Stimulated activated CD4-positive, alpha-beta T cell treated with anti-CD3 and anti-CD28 coated beads, Interleukin-1b, Interleukin-23, amount 100 ng/mL, for 48 hours (primary cell): ENCODE measurements around the gene CHRNB4.
"Not testable (repeated sequence)": the region's sequence is repeated elsewhere in the genome, so short reads cannot be mapped to it uniquely, and the experiment has no call there.

Source experiments
- DNase-seq: peaks from one replicate; pipeline ENCODE4 v3.0.0-alpha.2; 2020

The CHRNB4 gene, protein sequence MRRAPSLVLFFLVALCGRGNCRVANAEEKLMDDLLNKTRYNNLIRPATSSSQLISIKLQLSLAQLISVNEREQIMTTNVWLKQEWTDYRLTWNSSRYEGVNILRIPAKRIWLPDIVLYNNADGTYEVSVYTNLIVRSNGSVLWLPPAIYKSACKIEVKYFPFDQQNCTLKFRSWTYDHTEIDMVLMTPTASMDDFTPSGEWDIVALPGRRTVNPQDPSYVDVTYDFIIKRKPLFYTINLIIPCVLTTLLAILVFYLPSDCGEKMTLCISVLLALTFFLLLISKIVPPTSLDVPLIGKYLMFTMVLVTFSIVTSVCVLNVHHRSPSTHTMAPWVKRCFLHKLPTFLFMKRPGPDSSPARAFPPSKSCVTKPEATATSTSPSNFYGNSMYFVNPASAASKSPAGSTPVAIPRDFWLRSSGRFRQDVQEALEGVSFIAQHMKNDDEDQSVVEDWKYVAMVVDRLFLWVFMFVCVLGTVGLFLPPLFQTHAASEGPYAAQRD

DNA sequence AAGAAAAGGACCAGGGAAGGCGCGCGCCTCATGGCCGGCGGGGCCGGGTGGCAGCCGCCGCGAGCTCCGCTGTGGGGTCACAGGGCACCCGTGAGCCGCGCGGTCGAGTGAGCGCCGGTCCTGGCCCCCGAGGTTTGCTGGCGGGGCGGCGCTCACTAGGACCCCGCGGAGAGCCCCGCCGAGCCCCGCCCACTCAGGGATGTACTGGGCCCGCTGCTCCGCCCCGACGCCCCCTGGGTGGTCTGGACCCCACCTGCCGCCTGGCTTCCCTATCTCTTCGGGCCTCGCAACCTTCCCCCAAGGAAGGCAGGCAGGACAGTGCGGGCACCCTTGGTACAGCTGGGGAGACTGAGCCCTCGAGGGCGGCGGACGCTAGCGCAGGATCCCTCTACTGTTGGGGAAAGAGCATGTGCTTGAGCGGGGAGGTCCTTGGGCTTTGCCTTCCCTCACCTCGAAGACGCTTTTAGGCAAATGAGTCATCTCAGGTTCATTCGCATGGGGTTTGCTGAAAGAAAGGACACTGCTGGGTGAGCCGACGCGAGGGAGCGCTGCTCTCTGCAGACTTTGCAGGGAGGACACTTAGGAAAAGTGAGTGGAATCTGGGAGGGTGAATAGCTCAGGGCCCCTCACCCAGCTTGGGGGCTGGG, at the start of gene CHRNB4:
Gene CHRNB4, minus strand, starts transcription at position 109 of the 647 bp plus-strand sequence. Its CDS starts 77 bp downstream, at position 32.
- DNase-seq: peak; percentile 10

DNA sequence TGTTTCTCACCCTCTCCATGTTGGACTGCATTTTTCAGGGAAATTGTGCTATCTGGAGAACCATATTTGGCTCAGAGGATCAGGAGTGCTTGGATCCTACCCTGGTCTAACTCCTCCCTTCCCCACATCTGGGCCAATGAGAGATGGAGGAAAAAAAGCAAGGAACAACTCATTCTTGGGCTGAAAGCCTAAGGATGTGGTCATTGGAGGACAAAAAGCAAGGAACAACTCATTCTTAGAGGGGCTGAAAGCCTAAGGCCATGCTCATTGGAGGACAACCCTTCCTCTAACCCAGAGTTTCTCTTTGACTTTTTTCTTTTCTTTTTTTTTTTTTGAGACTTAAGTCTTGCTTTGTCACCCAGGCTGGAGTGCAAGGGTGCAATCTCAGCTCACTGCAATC, 48.6 kb upstream of the CHRNB4 start:
- DNase-seq: no peak

DNA sequence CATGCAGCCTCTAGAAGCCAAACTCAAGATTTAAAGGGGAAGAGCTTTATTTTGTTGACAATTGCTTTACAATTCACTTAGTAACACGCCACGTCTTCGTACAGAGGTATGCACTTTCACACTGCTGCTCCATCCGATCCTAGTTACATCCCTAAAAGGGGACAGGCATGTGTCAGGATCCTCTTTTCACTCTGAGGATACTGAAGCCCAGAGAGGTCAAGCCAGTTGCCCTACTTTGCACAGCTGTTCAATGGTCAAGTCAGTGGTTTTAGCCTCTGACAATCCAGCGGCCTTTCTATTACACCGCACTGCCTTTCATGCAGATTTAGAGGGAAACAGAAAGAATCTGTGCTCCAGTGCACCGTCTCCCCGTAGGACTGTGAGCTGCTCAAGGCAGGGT, 44.9 kb upstream of the CHRNB4 start:
- DNase-seq: no peak

DNA sequence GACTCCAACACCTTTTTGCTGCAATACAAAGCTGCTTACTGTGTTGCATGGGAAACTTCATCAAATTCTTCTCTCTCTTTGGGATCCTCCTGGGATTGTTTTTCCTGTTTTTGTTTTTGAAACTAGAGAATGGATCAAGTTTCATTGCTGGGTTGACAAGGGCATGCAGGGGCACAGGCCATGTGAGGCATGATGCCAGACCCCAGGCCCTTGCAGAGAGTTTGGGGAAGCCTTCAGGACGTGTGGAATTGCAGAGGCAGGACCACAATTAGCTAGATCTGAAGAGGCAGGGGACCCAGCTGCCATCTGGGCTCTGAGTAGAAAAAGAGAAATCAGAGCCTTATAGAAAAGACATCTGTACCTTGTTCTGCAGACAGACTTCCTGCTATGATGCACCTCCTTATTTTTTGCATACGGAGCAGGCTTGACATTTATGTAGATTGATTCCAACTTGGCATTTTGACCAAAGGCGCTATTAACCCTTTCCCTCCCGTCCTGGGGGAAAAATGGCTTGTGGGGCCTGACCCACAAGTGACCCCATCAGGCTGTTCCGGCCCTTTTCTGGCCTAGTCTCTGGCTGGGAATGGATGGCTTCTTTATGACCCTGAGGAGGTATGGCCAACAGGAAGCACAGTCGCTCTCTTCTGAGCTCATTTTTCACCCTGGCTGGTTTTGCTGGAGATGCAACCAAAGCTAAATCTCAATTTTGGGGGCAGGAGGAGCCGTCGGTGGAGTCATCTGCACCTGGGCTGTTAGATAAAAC, 44.3 kb upstream of the CHRNB4 start:
- no peak for DNase-seq

DNA sequence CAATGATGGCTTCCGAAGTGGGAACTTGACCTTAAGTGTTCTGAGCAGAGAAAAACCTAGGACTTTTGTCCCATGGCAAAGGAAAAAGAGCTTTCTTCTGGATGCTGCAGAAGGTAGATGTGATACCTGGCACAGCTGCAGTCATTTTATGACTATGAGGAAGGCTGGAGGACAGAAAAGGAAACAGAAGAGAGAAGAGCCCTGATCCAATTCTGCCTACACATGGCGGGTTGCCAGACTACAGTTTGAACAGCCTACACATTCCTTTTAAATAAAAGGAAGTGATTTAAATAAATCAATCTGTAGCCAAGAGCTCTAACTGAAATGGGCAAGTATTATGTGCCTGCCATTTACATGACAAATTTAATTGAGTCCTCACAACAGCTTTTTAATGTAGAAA, 43.6 kb upstream of the CHRNB4 start:
- DNase-seq: no peak

DNA sequence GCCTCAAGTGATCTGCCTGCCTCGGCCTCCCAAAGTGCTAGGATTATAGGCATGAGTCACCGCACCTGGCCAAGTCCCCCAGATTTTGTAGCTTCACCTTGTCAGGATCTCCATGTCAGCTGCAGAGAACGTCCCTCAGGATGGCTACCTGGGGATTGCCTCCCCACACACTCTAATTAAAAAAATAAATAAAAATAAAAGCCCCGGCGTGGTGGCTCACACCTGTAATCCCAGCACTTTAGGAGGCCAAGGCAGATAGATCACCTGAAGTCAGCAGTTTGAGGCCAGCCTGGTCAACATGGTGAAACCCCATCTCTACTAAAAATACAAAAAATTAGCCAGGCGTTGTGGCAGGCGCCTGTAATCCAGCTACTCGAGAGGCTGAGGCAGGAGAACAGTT, 42.6 kb upstream of the CHRNB4 start:
- not testable (repeated sequence) for DNase-seq

DNA sequence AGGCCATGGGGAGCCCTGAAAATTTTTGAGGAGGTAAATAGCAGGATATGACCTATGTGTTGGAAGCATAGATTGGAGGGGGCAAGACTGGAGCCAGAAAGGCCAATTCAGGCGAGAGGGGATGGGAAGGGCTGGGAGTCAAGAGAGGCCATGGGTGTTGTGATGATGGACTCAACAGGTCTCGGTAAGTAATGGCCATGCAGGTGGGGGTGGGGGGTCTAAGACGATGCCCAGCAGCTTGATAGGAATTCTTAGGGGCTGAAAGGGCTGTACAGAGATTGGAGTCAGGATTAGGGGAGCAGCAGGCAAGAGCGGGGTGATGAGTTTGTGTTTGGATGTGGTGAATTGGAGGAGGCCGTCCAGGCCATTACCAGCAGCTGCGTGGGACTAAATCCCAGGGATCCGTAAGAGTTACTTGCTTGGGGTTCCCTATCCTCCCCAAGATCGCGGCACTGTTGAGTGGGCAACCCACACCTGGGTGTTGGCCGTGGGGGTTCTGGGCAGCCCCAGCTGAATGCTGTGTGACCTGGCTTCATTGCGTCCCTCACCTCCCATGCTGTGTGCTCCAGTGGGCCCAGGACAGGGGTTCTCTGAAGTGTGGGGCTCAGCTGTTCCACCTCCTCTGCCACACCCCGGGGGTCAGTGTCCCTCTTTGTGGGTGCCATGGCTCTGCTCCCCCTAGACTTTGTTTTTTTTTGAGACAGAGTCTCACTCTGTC, 41.8 kb upstream of the CHRNB4 start:
- no peak for DNase-seq

DNA sequence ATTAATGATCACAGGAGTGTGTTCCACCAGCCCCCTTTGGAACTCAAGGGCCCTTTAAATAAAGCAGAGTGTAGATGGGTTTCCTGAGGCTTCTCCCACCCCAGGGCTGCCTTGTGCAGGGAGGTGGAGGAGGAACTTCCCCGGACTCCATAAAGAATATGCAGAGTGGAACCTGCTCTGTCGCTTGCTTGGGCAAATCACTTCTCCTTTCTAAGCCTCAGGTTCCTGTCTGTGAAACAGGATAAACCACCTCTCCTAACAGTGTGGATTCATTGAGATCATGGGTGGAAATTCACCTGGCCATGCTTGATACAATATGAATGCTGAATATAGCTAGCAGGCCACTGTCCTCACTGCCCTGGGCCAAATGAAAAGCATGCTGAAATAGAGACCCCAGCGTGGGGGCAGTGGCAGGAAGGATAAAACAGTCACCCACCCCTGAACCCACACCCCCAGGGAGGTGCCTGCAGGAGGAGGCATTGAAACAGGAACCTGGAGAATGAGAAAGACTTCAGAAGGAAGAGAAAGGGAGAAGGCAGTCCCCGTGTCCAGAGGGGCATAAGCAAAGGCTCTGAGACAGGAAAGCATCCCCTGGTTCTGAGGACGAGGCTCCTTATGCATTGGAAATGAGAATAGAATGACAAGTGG, 41.1 kb upstream of the CHRNB4 start:
- DNase-seq: no peak

DNA sequence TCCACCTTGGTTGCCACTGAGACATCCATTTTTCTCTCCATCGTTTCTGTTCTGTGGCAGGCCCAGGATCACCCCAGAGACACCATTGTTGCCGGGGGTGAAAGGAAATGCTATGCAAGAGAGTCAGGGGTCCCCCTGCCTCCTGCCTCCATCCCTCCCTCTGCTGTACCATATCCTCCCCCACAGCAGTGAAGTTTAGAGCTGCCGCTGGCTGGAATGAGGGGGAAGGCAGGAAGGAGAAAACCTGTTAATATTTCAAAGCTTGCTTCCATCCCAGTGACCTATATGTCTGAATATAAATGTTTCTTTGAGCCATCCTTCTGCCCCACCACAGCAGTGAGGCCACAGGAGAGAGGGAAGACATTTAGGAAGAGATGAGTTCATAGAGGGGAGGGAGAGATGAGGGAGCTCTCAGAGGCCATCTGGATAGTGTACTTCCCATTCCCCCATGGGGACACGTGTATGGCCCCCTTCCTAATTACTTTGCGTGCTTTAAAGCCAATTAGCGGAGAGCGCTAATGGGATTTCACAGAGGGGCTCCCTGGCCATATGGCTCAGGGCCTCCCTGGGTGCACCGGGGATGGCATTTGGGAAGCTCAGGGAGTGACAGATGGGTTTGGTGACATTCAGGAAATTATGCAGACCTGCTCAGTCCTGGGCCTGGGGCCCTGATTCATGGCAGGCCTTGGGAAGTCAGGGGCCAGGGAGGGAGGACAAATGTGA, 40.4 kb upstream of the CHRNB4 start:
- no peak for DNase-seq

DNA sequence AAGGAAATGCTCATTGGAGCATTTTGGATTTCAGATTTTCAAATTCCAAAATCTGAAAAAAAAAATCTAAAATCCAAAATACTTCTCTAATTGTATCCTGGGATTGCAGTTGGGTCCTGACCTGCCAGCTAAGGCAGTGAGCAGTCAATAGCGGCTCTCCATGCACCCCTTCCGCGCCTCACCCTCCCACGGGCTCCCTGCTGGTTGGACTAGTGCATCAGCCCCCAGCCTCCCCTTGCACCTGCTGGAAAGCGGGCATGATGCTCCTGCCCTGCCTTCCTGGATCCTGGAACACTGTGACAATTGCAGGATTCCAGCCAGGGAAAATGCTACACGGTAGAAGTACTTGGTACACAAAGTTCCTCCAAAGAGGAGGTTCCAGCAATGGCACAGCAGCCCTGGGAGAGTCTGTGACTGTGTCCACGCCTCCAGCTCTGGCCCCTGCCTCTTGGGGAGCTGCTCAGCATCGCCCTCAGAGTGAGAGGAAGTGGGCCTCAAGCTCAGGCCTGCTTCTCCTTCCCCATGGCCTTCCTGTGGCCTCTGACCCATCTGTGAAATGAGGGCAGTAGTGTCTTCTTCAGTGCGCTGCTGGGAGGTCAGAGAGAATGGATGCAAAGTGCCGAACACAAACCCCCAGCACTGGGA, 39.5 kb upstream of the CHRNB4 start:
- no peak for DNase-seq

DNA sequence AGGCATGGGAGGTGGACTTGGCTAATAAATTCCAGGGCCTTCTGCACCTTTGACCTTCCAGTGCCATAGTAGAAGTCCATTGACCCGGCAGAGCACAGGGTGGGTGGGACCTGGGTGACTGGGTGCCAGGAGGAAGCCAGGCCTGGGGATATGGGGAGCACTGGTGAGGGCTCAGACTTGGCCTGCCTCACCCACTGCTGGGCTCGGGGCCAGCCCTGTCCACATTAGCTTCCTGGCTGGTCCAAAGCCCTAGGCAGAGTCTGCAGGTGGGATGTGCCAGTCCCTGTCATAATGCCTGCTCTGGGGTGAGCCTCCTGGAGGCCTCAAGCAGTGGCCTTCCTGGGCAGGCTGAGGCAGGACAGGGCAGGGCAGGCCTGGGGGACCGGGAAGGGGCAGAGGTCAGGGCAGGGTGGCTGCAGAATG, 38.1 kb upstream of the CHRNB4 start:
- DNase-seq: no peak

DNA sequence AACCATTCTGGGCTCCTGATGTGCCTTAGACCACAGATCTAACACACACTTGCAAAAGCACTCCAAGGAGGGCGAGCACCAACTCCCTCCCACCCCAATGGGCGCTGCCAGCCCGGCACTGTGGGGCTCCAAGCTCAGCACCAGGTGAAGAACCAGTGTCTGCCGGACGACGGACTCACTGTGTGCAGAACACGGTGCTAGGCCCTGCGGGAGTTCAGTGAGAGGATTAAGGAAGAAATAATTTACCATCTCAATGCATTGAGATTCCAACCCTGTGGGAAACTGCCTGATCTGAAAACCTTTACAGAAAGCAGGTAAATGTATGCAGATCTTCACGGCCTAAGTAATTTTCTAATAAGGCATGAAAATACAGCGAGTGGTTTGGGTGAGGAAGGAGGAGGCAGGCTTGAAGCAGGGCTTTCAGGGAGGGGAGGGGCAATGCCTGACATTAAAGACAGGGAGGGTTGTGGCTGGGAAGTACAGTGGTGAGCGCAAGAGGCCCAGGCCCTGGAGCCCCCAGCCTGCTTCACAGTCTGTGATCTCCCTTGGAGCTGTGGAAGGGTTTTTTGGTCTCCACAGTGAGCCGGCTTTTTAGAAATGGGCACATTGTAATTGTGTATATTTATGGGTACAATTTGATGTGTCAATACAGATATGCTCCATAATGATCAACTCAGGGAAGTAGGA, 35.6 kb upstream of the CHRNB4 start:
- no peak for DNase-seq

DNA sequence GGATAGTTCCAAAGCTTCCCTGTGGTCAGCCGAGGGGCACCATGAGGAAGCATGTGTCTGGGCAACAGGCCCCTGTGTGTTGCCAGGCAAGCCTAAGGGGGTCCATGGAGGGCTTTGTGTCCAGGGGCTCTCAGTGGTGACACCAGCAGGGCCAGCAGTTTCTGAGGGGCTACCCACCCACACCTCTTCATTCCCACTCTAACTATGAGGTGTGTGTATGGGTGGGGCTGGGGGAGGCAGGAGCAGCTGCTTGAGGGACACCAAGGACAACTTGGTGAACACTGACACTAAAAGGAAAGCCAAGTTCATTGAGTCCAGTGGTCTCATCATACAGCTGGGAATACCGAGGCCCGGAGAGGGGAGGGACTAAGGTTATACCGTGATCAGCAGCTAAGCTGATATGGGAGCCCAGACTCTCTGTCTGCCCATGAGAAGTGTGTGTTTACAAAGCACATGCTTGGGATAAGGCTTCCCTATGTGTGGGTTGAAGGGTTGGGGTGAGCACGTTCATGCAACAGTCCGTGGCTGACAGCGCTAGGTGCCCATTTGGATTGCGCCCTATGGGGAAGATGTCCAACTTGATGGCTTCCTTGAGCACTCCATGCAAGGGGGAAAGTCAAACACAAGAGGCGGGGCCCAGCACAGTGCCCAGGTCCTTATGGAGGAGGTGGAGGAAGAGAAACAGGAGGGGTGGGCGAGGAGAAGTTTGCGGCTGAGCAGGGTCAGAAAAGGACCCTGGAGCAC, 34.8 kb upstream of the CHRNB4 start:
- no peak for DNase-seq

DNA sequence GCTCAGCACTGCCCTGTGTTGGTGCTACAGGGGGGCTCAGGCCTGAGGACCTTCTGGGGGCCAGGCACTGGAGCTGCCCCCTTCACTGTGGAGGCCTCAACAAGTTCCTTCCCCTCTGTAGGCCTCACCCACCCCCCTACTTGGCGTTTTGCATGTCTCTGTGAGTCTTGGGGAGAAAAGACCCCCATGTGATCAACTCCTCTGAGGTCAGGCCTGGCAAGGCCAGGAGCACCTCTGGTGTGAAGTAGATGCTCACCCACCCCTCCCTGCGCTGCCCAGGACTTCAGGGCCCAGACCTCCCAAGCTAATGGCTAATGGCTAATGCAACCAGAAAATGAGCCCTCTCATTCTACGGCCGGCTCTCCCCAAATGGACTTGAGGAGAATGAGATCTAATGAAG, 34.2 kb upstream of the CHRNB4 start:
- no peak for DNase-seq

DNA sequence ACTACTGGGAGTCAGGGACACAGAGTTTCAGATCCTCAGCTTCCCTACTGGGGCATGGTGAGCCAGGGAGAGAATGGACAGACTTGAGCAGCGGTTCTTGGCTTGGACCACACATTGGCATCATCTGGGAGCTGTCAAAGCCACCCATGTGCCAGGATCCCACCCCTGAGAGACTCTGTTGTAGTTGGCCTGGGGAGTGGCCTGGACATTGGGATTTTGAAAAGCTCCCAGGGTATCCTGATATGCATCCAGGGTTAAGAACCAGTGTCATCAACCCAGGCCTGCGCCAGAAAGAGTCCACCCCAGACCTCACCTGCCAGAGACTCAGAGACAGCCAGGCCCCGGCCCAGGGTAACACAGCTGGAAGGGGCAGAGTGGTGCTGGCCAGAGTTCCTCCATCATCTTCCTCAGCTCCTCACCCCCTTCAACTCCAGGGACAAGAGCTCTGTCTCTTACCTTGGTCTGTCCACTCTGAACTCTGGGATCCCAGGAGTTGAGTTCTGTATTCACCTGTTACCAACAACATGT, 33.0 kb upstream of the CHRNB4 start:
- no peak for DNase-seq

DNA sequence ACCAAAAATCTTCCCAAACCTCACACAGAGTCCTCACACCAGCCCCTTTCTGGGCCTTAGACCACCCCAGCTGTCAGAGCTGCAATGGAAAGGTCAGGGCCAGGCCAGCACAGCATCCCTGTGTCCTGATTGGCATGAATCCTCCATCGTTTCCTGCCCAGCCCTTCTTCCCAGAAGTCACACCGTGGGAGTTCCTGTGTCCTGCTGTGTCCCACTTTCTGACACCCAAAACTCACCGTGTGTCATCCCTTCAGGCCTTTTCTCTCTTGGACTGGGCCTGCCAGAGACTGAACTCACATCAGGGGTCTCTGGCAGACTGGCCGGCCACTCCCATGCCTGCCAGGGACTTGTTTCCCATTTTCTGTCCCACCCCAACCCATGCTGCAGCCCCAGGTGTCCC, 32.5 kb upstream of the CHRNB4 start:
- DNase-seq: no peak

DNA sequence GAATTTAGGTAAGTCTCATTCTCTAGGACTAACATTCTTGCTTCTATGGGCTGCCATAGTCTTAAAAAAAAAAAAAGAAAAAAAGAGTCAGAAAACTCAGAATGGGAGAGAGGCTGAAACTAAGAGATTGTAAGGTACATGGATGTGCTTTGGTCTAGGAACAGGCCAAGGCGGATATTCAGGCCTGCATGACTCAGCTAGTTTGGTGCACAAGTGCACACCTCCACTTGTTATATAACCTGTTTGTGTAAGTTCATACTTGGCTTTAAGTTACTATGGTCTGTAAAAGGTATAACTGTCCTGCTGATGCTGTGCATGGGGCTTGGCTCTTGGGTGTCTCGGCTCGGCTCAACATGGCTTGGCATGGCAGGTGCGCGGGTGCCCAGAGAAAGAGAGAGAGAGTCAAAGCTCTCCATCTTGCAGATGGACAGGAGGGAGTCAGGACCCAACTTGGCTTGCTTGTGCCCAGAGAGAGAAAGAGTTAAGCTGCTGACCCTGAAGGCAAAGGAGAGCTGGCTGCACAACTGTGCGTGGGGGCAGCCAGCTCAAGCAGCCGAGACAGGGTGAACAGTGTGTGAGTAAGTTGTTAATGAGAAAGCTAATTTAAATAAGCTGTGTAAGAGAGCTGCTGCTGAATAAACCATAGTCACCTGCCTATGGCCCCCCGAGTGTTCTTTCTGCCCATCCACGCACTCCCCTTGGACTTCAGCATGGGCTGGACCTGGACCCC, 31.4 kb upstream of the CHRNB4 start:
- no peak for DNase-seq

DNA sequence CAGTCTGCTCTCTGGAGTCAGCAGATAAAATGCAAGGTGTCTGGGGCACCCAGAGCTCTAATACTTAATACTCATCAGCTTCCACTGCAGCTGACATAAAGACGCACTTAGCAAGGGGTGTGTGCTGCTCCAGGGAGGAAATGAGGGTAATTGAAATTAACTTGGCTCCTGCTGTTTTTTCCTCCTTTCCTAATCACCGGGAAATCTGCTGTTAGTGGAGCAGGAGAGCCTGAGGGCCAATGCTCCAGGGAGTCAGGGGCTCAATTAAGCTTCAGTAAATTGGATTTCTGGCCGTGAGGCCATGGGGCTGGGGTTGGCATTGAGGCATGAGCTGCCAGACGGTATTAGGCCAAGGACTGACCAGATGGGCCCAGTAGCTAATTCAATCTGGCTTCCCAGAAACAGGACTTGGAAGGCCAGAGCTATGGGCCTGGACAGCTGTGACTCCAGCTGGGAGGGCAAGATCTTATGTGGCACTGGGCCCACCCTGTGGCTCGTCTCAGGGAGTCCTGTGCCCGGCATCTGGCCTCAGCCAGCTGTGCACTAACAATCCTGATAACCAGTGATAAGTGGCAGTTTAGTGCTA, 30.7 kb upstream of the CHRNB4 start:
- no peak for DNase-seq
